GM12891 (cell line): ENCODE results near the gene S100A9.

Experiments
- POLR2A ChIP-seq: IDR thresholded peaks from 2 replicates; pipeline ENCODE4 v1.6.1; 2011; ENCODE audit warnings: low read depth, low read length, control low read depth
- POLR2AphosphoS5 ChIP-seq: IDR thresholded peaks from 2 replicates; pipeline ENCODE4 v1.6.1; 2011; ENCODE audit warnings: low read depth, low read length, control low read depth
- POU2F2 ChIP-seq: IDR thresholded peaks from 2 replicates; pipeline ENCODE4 v1.6.1; 2011; ENCODE audit warnings: low read depth, mild to moderate bottlenecking, control low read depth, low read length, moderate library complexity
- SPI1 ChIP-seq: IDR thresholded peaks from 2 replicates; pipeline ENCODE4 v1.6.1; 2011; ENCODE audit warnings: low read depth, low read length, control low read depth
- TAF1 ChIP-seq: IDR thresholded peaks from 2 replicates; pipeline ENCODE4 v1.6.1; 2011; ENCODE audit warnings: low read depth, low read length, control low read depth

DNA sequence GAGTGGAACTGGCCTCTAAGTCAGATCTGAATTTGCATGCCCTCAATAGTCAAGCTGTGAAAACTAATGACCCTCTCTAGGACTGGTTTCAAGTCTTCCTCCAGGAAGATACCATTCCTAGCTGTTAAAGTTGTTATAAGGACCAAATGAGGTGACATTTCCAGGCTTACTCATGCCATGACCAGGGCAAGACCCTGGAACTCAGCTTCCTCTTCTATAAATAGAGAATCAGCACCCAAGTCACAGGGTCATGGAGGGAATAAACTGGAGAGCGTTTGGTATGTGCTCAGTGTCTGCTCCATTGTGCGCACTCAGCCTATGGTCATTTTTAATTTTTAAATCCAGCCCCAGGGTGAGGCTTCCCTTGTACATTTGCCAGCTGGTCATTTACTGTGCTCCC, 2.5 kb downstream of the S100A9 start:
- TF ChIP-seq POLR2AphosphoS5: no peak
- TF ChIP-seq POU2F2: no peak
- TF ChIP-seq POLR2A: no peak
- TF ChIP-seq TAF1: no peak
- TF ChIP-seq SPI1: no peak
